Activated CD8-positive, alpha-beta memory T cell treated with anti-CD3 and anti-CD28 coated beads, Interleukin-2, amount 50 U/mL, for 1 hour (primary cell): ENCODE results near the gene BUB3.

Experiments used
- DNase-seq: peaks from one replicate; pipeline ENCODE4 v3.0.0-alpha.2; 2020; ENCODE audit errors: extremely low read depth

BUB3 gene

GRCh38 chr10:123204127-123204461, 49.9 kb downstream of the BUB3 start:
- DNase-seq, result no peak

- DNase-seq, result no peak
These were observed 50.8 kb downstream of the BUB3 start for GRCh38 chr10:123205041-123205440.

DNA sequence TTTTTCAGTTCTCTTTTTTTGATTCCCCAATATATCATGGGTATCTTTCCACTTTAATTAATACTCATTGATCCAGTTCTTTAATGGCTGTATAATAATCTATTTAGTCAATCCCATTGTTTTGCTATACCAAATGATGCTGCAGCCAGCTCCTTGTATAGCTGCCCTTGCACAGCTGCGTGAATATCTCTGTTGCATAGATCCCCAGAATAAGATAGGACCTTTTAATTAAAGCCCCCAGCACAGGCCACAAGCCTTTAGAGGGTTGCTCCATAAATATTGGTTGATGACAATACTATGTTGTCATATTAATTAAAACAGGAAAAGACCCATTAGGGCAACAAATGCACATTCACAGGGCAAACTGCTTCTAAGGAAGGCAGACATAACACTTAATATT, 57.9 kb downstream of the BUB3 start:
- no peak for DNase-seq

DNA sequence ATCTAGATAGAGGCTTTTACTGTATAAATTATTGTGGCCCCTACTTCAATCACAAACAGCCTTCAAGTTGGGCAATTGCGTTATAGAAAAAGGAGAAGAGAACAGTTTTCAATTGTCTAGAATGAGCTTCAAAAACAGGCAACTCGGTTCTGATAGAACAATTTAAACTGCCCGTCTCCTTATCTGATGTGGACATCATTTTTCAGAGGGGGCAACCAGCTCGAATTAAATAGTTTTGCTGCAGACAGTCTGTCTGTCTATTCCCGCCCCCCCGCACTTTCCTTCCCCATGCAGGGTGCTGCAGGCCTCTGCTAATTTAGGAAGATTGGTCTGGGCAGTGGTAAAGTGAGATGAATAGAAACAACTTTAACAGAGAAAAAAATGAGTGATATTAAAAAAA, 58.4 kb downstream of the BUB3 start:
- no peak for DNase-seq

GRCh38 chr10:123213192-123213591, 59.0 kb downstream of the BUB3 start:
- no peak for DNase-seq
